Mesenchymal stem cell (in vitro differentiated cells and primary cell): ENCODE measurements around the gene SMYD4.
A peak's percentile ranks its signal among the peaks of the same experiment; 100 is the strongest.

Source experiments
- DNase-seq: peaks from one replicate; pipeline ENCODE4 v3.0.0-alpha.2; 2013
- H2AFZ ChIP-seq: one replicate; pipeline ENCODE4 v1.6.1; 2013; ENCODE audit warnings: low read depth, mild to moderate bottlenecking, control low read depth, inconsistent platforms, low read length, moderate library complexity
- H2AK5ac ChIP-seq: 2 replicates; pipeline ENCODE4 v1.6.1; 2013; ENCODE audit warnings: low read length, moderate library complexity, mild to moderate bottlenecking, inconsistent platforms; ENCODE audit not compliant: severe bottlenecking
- H2BK120ac ChIP-seq: one replicate; pipeline ENCODE4 v1.6.1; 2013; ENCODE audit warnings: low read depth, mild to moderate bottlenecking, inconsistent platforms, low read length, moderate library complexity
- H2BK12ac ChIP-seq, 2 experiments: one replicate each; pipeline ENCODE4 v1.6.1; 2013; ENCODE audit warnings: inconsistent platforms in 2 of 2, low read length in 2 of 2, mild to moderate bottlenecking in 2 of 2, moderate library complexity in 2 of 2, control low read depth in 1 of 2
- H2BK15ac ChIP-seq: one replicate; pipeline ENCODE4 v1.6.1; 2013; ENCODE audit warnings: mild to moderate bottlenecking, low read depth, inconsistent platforms; ENCODE audit not compliant: poor library complexity, severe bottlenecking
- H2BK5ac ChIP-seq: 2 replicates; pipeline ENCODE4 v1.6.1; 2013; ENCODE audit warnings: low read depth, mild to moderate bottlenecking, low read length, control low read depth, inconsistent platforms; ENCODE audit not compliant: poor library complexity, severe bottlenecking
- H3K14ac ChIP-seq, 2 experiments: one replicate each; pipeline ENCODE4 v1.6.1; 2013; ENCODE audit warnings: inconsistent platforms in 2 of 2, low read length in 2 of 2, control low read depth in 1 of 2, mild to moderate bottlenecking in 1 of 2, moderate library complexity in 1 of 2
- H3K18ac ChIP-seq, 2 experiments: one replicate each; pipeline ENCODE4 v1.6.1; 2013; ENCODE audit warnings: inconsistent platforms in 2 of 2, low read length in 2 of 2, control low read depth in 1 of 2, low read depth in 1 of 2, mild to moderate bottlenecking in 1 of 2
- H3K23ac ChIP-seq, 2 experiments: one replicate each; pipeline ENCODE4 v1.6.1; 2013; ENCODE audit warnings: inconsistent platforms in 2 of 2, low read length in 2 of 2, mild to moderate bottlenecking in 2 of 2, moderate library complexity in 2 of 2, control low read depth in 1 of 2
- H3K27ac ChIP-seq: 2 replicates; pipeline ENCODE4 v1.5.1; 2013; ENCODE audit warnings: mild to moderate bottlenecking, moderate library complexity, low read length, control low read depth, inconsistent platforms; ENCODE audit not compliant: poor library complexity, severe bottlenecking
- H3K27me3 ChIP-seq, 2 experiments: 2 replicates each; pipeline versions ENCODE4 v1.6.1 to v1.7.0; 2013; ENCODE audit warnings: low read length in 2 of 2, mild to moderate bottlenecking in 2 of 2, moderate library complexity in 2 of 2, control low read depth in 1 of 2, inconsistent platforms in 1 of 2; ENCODE audit not compliant: control insufficient read depth in 1 of 2, insufficient read depth in 1 of 2
- H3K36me3 ChIP-seq, 2 experiments: 2 replicates each; pipeline versions ENCODE4 v1.6.1 to v1.7.0; 2013; ENCODE audit warnings: low read length in 2 of 2, control low read depth in 1 of 2, inconsistent platforms in 1 of 2, low read depth in 1 of 2, mild to moderate bottlenecking in 1 of 2; ENCODE audit not compliant: insufficient read depth in 2 of 2, control insufficient read depth in 1 of 2
- H3K4ac ChIP-seq, 2 experiments: one replicate each; pipeline ENCODE4 v1.6.1; 2013; ENCODE audit warnings: inconsistent platforms in 2 of 2, low read length in 2 of 2, mild to moderate bottlenecking in 2 of 2, moderate library complexity in 2 of 2, control low read depth in 1 of 2, low read depth in 1 of 2
- H3K4me1 ChIP-seq: 2 replicates; pipeline ENCODE4 v1.6.1; 2013; ENCODE audit warnings: low read depth, low read length, control low read depth; ENCODE audit not compliant: control insufficient read depth, insufficient read depth
- H3K4me2 ChIP-seq: 2 replicates; pipeline ENCODE4 v1.6.1; 2013; ENCODE audit warnings: low read length, mild to moderate bottlenecking, inconsistent platforms; ENCODE audit not compliant: poor library complexity, severe bottlenecking
- H3K4me3 ChIP-seq, 2 experiments: 2 replicates each; pipeline versions ENCODE4 v1.5.1 to v1.7.0; 2013; ENCODE audit warnings: low read length in 2 of 2, mild to moderate bottlenecking in 2 of 2, control low read depth in 1 of 2, low read depth in 1 of 2; ENCODE audit not compliant: insufficient read depth in 1 of 2
- H3K79me1 ChIP-seq: replicated peaks from 2 replicates; pipeline ENCODE4 v1.6.1; 2013; ENCODE audit warnings: mild to moderate bottlenecking, control low read depth, low read length, inconsistent platforms; ENCODE audit not compliant: poor library complexity, severe bottlenecking
- H3K9ac ChIP-seq: 2 replicates; pipeline ENCODE4 v1.7.0; 2013; ENCODE audit warnings: mild to moderate bottlenecking, low read length, moderate library complexity
- H3K9me3 ChIP-seq: 2 replicates; pipeline ENCODE4 v1.7.0; 2013; ENCODE audit warnings: mild to moderate bottlenecking, low read length; ENCODE audit not compliant: control insufficient read depth
- H4K8ac ChIP-seq: one replicate; pipeline ENCODE4 v1.6.1; 2013; ENCODE audit warnings: inconsistent platforms, mild to moderate bottlenecking, low read length, moderate library complexity
- H4K91ac ChIP-seq: one replicate; pipeline ENCODE4 v1.6.1; 2013; ENCODE audit warnings: mild to moderate bottlenecking, low read length, inconsistent platforms
- WGBS: methylation state at CpG from one replicate; pipeline ENCODE4 v1.1.7; 2013; ENCODE audit warnings: mixed read lengths; 5-methylcytosine and 5-hydroxymethylcytosine counted together

SMYD4 gene

GRCh38 chr17:1745513-1746020, 84.1 kb downstream of the SMYD4 start:
- no peak overlapping the region for H3K27ac ChIP-seq

GRCh38 chr17:1744551-1745512, 84.9 kb downstream of the SMYD4 start:
- no peak overlapping the region for H3K23ac ChIP-seq
- no peak overlapping the region for H3K14ac ChIP-seq

More at GRCh38 chr17:1745513-1746020, 84.1 kb downstream of the SMYD4 start:
- no peak overlapping the region for H2AFZ ChIP-seq
- no peak overlapping the region for H4K8ac ChIP-seq
- 93% methylated on average over 11 of the region's 12 CpGs for WGBS
- H3K18ac ChIP-seq: no peak overlapping the region
- H3K79me1 ChIP-seq: no peaks in the 10 kb centered on the region
- no peak overlapping the region for H2AK5ac ChIP-seq
- H3K4ac ChIP-seq: no peak overlapping the region
- H3K14ac ChIP-seq: no peak overlapping the region
- peak overlapping the region; percentile 34 for H4K91ac ChIP-seq
- no peak overlapping the region for H3K4me2 ChIP-seq
- H2BK5ac ChIP-seq: no peak overlapping the region
- no peak for DNase-seq
- no peak overlapping the region for H2BK12ac ChIP-seq
- H3K9ac ChIP-seq: no peak overlapping the region
- H3K27me3 ChIP-seq: peaks cover 0 to 5% of the 10 kb centered on the region in 2 experiments
- H3K23ac ChIP-seq: no peak overlapping the region
- no peak overlapping the region for H3K4me3 ChIP-seq
- no peak overlapping the region for H2BK120ac ChIP-seq
- H3K36me3 ChIP-seq: peaks cover 0 to 5% of the 10 kb centered on the region in 2 experiments
- H3K9me3 ChIP-seq: no peaks in the 10 kb centered on the region
- peak overlapping the region; percentile 40 for H2BK15ac ChIP-seq
- H3K4me1 ChIP-seq: peaks cover 14% of the 10 kb centered on the region

GRCh38 chr17:1743088-1743439, 86.6 kb downstream of the SMYD4 start:
- Histone ChIP-seq H4K91ac (no peak overlapping the region), H3K4me3 (no peak overlapping the region), H2AFZ (no peak overlapping the region), H3K23ac (no peak overlapping the region), H2AK5ac (peak overlapping the region; percentile 26), H2BK120ac (peak overlapping the region; percentile 5), H3K4me1 (peaks cover 16% of the 10 kb centered on the region), H3K79me1 (no peaks in the 10 kb centered on the region), H3K9ac (no peak overlapping the region), H2BK12ac (no peak overlapping the region), H3K14ac (no peak overlapping the region), H3K27ac (peak overlapping the region; percentile 49), H3K27me3 (peaks cover 0 to 5% of the 10 kb centered on the region in 2 experiments), H2BK5ac (peak overlapping the region; percentile 79), H3K4ac (no peak overlapping the region), H4K8ac (no peak overlapping the region), H3K9me3 (no peaks in the 10 kb centered on the region), H3K18ac (no peak overlapping the region), H3K4me2 (peak overlapping the region; percentile 54), H2BK15ac (no peak overlapping the region), H3K36me3 (peaks cover 2 to 3% of the 10 kb centered on the region in 2 experiments)
- no peak for DNase-seq
- 88% methylated on average over 2 of the region's 2 CpGs for WGBS

More at GRCh38 chr17:1744551-1745512, 84.9 kb downstream of the SMYD4 start:
- no peak for DNase-seq
- no peak overlapping the region for H4K91ac ChIP-seq
- peaks cover 14% of the 10 kb centered on the region for H3K4me1 ChIP-seq
- no peak overlapping the region for H2BK15ac ChIP-seq
- no peak overlapping the region for H2AK5ac ChIP-seq
- no peak overlapping the region for H3K4me2 ChIP-seq
- H3K36me3 ChIP-seq: peaks cover 0 to 5% of the 10 kb centered on the region in 2 experiments
- H2BK120ac ChIP-seq: no peak overlapping the region
- peak overlapping the region in 1 of 2 experiments; percentile 19 for H3K4me3 ChIP-seq
- H4K8ac ChIP-seq: no peak overlapping the region
- no peak overlapping the region for H3K4ac ChIP-seq
- H2BK12ac ChIP-seq: no peak overlapping the region
- no peak overlapping the region for H3K18ac ChIP-seq
- H2BK5ac ChIP-seq: no peak overlapping the region
- 88% methylated on average over 26 of the region's 29 CpGs for WGBS
- no peak overlapping the region for H3K27ac ChIP-seq
- peak overlapping the region; percentile 9 for H3K9ac ChIP-seq
- no peaks in the 10 kb centered on the region for H3K9me3 ChIP-seq
- H2AFZ ChIP-seq: no peak overlapping the region
- no peaks in the 10 kb centered on the region for H3K79me1 ChIP-seq
- H3K27me3 ChIP-seq: peaks cover 0 to 5% of the 10 kb centered on the region in 2 experiments

- Histone ChIP-seq H3K14ac (no peak within 1 kb of the TSS), H2BK120ac (peak within 1 kb of the TSS; percentile 5), H3K27ac (peak within 1 kb of the TSS; percentile 55), H2BK5ac (peak within 1 kb of the TSS; percentile 79), H3K27me3 (peaks cover 0 to 5% of the 10 kb centered on the region in 2 experiments), H3K23ac (no peak within 1 kb of the TSS), H2BK15ac (peak within 1 kb of the TSS; percentile 68), H2BK12ac (no peak within 1 kb of the TSS), H3K4me3 (no peak within 1 kb of the TSS), H2AFZ (no peak within 1 kb of the TSS), H3K4me1 (peaks cover 22% of the 10 kb centered on the region), H3K79me1 (peaks cover 3% of the 10 kb centered on the region), H3K4ac (no peak within 1 kb of the TSS), H4K8ac (no peak within 1 kb of the TSS), H3K9ac (no peak within 1 kb of the TSS), H3K4me2 (peak within 1 kb of the TSS; percentile 54), H3K36me3 (peaks cover 8 to 9% of the 10 kb centered on the region in 2 experiments), H3K18ac (no peak within 1 kb of the TSS), H3K9me3 (no peaks in the 10 kb centered on the region), H4K91ac (no peak within 1 kb of the TSS), H2AK5ac (peak within 1 kb of the TSS; percentile 26)
- DNase-seq: no peak
- 68% methylated on average over 9 of the region's 10 CpGs for WGBS
These were observed 87.2 kb downstream of the SMYD4 start, which contains the start of gene SERPINF2 for GRCh38 chr17:1742371-1743087. Gene SERPINF2, plus strand, starts transcription at chr17:1742871. Its CDS starts 2,125 bp downstream, at chr17:1744996.
